Activated CD8-positive, alpha-beta memory T cell treated with anti-CD3 and anti-CD28 coated beads for 4 hours (primary cell): ENCODE data around the gene OMP.
A peak's percentile ranks its signal among the peaks of the same experiment; 100 is the strongest.

Source experiments
- DNase-seq, 2 donors: peaks; one replicate each; pipeline ENCODE4 v3.0.0-alpha.2; 2020; ENCODE audit warnings: low read depth in 2 of 2

The OMP gene

GRCh38 chr11:77139201-77139600, 36.6 kb downstream of the OMP start:
- DNase-seq = no peak

- no peak for DNase-seq
These were observed 37.7 kb downstream of the OMP start for GRCh38 chr11:77140231-77140851.

- DNase-seq = no peak
These were observed 38.4 kb downstream of the OMP start for GRCh38 chr11:77141034-77141433.

DNA sequence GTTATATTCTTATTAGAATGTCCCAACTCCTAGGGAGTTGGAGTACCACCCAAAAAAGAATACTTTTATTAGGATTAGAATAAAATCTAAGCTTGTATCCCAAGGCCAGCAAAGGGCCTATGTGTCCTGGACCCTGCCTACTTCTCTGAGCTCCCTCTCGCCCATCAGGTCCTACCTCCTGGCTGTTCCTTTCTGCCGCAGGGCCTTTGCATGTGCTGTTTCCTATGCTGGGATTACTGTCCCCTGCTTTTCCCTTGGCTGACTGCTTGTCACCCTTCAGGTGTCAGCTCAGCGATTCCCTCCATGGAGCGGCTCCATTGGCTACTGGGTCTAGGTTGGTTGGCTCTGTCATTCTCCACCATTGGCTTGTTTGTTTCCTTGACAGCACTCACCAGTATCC, 38.8 kb downstream of the OMP start:
- no peak for DNase-seq

DNA sequence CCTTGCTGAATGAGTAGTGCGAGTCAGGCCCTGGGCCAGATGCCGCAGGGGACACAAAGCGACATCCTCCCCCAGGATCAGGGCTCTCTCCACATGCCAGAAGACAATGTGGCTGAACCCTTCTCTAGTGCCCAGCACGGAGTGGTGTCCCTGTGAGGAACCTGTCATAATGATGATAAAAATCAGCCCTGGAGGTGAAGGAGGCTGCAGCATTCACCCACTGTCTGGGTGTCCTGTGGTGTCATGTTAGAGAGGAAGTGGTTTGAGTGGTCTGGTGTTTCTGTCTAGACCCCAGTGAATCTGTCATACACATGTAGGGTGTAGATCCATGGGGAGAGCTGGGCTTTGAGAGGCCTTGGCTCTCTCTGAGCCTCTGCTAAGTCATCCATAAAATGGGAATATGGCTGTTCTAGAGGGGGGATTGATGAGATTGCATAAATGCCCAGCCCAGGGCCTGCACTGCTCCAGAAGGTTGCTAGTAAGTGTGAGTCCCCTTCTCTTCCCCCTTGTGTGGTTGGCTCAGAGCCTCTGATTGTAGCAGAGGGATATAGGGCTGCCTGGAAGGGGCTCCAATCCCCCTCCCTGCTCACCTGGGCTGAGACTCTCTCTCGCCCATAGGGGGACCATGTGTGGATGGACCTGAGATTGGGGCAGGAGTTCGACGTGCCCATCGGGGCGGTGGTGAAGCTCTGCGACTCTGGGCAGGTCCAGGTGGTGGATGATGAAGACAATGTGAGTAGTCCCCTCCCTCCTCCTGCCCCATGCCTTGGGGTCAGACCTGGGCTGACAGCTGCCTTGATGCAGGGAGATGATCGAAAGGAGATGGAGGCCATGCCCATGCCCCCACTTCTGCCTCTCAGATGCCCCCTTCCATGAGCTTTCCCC, 39.7 kb downstream of the OMP start:
- no peak for DNase-seq

GRCh38 chr11:77143405-77144020, 40.9 kb downstream of the OMP start:
- DNase-seq = no peak

- no peak for DNase-seq
These were observed 41.7 kb downstream of the OMP start for GRCh38 chr11:77144196-77144856.

GRCh38 chr11:77144857-77145428, 42.3 kb downstream of the OMP start:
- no peak for DNase-seq

GRCh38 chr11:77146261-77147035, 43.8 kb downstream of the OMP start:
- DNase-seq = no peak

GRCh38 chr11:77147036-77147315, 44.3 kb downstream of the OMP start:
- no peak for DNase-seq

DNA sequence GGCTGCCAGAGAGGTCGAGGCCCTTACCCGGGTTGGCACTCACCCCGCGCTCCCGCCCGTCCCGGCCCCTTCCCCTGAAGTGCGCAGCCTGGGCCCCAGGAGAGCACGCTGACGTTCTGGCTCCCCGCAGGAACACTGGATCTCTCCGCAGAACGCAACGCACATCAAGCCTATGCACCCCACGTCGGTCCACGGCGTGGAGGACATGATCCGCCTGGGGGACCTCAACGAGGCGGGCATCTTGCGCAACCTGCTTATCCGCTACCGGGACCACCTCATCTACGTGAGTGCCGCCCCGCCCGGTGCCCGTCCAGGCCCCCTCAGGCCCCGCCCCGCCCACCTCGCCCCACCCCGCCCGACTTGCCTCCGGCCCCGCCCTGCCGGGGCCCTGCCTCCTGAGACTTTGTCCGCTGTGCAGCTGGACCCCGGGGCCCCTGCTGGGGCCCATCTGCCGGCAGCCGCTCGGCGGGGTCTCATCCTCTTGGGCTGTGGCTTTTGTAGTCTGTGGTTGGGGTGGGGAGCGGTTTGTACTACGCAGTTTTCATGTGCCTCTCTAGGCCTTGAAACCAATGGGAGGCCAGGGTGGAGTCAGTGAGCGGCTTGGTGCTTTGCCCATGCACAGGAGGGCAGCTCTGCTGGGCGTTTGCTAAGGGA, 45.2 kb downstream of the OMP start:
- no peak for DNase-seq

DNA sequence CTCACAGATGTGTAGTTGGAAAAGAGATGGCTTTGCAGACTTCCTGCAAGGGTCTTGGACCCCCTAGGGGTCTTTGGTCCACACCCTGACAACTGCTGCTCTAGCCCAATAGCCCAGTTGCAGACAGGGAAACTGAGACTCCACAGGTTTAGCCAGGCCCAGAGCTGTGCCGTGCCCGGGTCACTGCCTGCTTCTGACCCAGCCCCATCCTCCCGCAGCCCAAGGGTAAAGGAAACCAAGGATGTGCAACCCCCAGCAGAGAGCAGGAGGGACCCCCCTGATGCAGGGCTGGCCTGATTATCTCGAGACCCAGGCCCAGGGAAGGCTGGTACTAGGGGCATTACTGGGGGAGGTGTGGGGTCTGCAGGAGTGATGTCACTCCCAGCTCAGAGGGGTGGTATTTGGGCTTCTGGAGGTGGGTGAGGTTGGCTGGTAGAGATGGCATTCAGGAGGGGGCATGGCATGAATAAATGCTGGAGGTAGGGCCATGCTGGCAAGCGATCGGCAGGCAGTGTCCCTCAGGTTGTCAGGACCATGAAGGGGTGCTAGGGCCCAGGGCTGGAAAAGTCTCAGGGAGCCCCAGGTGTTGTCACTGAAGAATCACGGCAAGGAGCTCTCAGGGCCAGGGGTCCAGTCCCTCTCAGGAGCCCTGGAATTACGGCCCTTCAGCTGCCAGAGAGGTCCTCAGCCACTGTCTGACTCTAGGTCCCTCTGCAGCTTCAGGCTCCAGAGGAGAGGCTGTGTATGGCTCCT, 46.5 kb downstream of the OMP start:
- no peak for DNase-seq

- no peak for DNase-seq
These were observed 47.2 kb downstream of the OMP start for GRCh38 chr11:77149716-77150392.

GRCh38 chr11:77150836-77151235, 48.2 kb downstream of the OMP start:
- no peak for DNase-seq

GRCh38 chr11:77151804-77152509, 49.3 kb downstream of the OMP start:
- DNase-seq = peak; percentile 13 to 28

GRCh38 chr11:77152846-77153245, 50.2 kb downstream of the OMP start:
- no peak for DNase-seq
